Panc1 (cell line): ENCODE results near the gene FUT2.

Experiments
- POLR2AphosphoS5 ChIP-seq: IDR thresholded peaks from 2 replicates; pipeline ENCODE4 v1.6.1; 2012; ENCODE audit warnings: mild to moderate bottlenecking, low read depth, low read length, moderate library complexity
- SIN3A ChIP-seq: IDR thresholded peaks from 2 replicates; pipeline ENCODE4 v1.6.1; 2012; ENCODE audit warnings: low read depth, mild to moderate bottlenecking, low read length, moderate library complexity, borderline replicate concordance; ENCODE audit not compliant: insufficient read depth
- TF ChIP-seq, protein P1 (sequence below): fragments of 450-650 bp; IDR thresholded peaks from 2 replicates; pipeline ENCODE4 v1.5.1; 2017; ENCODE audit warnings: mild to moderate bottlenecking
- TF ChIP-seq, protein P2 (sequence below), 2 experiments: IDR thresholded peaks; 2 replicates each; pipeline ENCODE4 v1.6.1; 2011 to 2012; ENCODE audit warnings: low read depth in 2 of 2, control low read depth in 1 of 2, low read length in 1 of 2, mild to moderate bottlenecking in 1 of 2, moderate library complexity in 1 of 2; ENCODE audit not compliant: insufficient read depth in 1 of 2

DNA sequence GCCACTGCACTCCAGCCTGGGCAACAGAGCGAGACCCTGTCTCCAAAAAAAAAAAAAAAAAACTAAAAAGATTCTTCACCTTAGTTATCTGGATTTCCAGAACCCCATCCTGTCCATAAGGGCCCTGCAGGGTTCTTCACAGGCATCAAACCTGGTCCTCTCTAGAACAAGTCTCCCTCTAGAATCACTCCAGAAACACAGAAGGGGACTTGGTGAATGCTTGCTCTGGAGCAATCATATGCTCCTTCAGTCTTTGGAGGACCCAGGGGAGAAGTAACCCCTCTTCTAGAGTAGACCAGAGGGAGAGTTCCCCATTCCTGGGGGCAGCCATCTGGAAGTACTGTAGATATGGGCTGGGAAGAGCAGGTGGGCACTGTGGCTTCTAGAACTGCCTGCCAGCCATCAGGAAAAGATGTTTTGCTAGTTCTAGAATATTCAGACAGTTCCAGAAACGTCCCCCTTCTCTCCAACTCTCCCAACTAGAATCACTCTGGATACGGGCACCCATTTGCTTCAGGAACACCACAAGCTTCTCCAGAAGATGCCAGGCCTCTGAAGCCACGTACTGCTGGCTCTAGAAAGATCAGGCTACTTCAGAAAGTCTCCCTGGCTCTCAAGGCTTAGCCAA, 53.9 kb downstream of the FUT2 start:
- TF ChIP-seq, protein P1, sequence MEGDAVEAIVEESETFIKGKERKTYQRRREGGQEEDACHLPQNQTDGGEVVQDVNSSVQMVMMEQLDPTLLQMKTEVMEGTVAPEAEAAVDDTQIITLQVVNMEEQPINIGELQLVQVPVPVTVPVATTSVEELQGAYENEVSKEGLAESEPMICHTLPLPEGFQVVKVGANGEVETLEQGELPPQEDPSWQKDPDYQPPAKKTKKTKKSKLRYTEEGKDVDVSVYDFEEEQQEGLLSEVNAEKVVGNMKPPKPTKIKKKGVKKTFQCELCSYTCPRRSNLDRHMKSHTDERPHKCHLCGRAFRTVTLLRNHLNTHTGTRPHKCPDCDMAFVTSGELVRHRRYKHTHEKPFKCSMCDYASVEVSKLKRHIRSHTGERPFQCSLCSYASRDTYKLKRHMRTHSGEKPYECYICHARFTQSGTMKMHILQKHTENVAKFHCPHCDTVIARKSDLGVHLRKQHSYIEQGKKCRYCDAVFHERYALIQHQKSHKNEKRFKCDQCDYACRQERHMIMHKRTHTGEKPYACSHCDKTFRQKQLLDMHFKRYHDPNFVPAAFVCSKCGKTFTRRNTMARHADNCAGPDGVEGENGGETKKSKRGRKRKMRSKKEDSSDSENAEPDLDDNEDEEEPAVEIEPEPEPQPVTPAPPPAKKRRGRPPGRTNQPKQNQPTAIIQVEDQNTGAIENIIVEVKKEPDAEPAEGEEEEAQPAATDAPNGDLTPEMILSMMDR: no peak
- TF ChIP-seq SIN3A (no peak), POLR2AphosphoS5 (no peak)
- TF ChIP-seq, protein P2, sequence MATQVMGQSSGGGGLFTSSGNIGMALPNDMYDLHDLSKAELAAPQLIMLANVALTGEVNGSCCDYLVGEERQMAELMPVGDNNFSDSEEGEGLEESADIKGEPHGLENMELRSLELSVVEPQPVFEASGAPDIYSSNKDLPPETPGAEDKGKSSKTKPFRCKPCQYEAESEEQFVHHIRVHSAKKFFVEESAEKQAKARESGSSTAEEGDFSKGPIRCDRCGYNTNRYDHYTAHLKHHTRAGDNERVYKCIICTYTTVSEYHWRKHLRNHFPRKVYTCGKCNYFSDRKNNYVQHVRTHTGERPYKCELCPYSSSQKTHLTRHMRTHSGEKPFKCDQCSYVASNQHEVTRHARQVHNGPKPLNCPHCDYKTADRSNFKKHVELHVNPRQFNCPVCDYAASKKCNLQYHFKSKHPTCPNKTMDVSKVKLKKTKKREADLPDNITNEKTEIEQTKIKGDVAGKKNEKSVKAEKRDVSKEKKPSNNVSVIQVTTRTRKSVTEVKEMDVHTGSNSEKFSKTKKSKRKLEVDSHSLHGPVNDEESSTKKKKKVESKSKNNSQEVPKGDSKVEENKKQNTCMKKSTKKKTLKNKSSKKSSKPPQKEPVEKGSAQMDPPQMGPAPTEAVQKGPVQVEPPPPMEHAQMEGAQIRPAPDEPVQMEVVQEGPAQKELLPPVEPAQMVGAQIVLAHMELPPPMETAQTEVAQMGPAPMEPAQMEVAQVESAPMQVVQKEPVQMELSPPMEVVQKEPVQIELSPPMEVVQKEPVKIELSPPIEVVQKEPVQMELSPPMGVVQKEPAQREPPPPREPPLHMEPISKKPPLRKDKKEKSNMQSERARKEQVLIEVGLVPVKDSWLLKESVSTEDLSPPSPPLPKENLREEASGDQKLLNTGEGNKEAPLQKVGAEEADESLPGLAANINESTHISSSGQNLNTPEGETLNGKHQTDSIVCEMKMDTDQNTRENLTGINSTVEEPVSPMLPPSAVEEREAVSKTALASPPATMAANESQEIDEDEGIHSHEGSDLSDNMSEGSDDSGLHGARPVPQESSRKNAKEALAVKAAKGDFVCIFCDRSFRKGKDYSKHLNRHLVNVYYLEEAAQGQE (IDR thresholded peaks at IDR 0.05; ENCODE audit: insufficient read depth in 1 of 2, low read depth in 2 of 2, low read length in 1 of 2): no peak
